ENCODE measurements around the gene CLN3.
"Not testable (repeated sequence)": the region's sequence is repeated elsewhere in the genome, so short reads cannot be mapped to it uniquely, and the experiment has no call there.

CLN3 gene

DNA sequence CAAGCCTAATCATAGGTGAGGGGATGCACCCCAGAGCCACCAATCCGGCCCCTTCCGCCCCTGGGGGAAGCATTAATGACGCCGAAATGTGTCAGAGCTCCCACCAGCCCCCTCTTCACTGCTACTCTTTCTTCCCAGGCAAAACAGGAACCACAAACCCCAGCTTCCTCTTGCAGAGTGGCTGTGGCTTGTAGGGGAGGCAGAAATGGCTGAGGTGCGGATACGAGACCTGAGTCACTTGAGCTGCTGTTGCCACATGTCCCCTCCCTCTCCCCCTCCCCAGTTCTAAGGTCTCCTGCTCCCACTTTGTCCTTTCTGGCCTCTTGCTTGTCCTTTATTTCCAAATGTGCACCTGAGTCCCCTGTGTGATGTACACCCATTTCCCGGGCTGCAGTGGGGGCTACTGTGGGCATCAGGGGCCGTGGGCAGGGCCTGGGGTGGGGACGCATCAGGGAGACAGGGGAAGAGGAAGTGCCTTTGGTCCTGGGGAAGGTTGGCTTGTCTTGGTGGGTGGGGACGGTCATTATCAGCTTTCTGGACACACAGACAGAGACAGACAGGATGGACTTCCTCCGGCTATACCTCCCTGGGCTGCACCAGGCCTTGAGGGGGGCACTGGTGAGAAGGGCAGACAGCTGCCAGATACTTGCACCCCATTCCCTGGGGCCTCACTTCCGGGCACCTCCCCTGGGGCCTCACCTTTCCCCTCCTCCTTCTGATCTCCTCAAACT, 2.4 kb upstream of the CLN3 start, which contains the start of gene APOBR:
TSS of gene APOBR (plus strand) at position 523 of the 731 bp plus-strand sequence. CDS start at position 562, 39 bp downstream.
- no peak for DNase-seq

DNA sequence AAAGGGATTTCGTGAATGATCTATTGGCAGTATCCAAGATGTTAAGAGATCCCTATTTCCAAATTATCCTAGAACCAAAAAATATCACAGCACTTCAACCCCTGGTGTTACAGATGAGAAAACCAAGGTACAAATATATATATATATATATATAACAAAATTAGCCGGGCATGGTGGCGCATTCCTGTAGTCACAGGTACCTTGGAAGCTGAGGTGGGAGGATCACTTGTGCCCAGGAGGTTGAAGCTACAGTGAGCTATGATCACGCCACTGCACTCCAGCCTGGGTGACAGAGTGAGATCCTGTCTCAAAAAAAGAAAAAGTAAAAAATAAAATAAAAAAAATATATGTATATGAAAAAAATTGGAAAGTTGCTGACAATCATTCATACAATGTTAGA, 637 bp upstream of the CLN3 start:
- DNase-seq = no peak

- DNase-seq = peak; percentile 33
Observed at GRCh38 chr16:28491230-28491969, 474 bp downstream of the CLN3 start.

DNA sequence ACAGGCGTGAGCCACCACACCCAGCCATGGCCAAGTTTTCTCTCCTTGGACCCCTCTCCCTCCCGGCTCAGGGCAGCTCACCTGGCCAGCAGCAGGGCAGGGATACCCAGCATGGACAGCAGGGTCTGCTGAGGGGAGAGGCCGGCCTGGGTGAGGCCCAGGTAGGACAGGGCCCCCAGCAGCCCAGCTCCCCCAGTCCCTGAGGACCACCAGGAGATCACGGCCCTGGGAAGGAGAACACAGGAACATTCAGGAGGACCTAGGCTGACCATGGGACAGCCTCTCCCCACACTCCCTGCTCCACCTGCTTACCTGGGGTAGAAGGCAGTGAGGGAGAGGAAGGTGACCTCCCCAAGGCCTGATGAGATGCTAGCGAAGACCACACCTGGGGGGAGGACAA, 5.6 kb downstream of the CLN3 start:
- no peak for DNase-seq

GRCh38 chr16:28483361-28483760, 8.5 kb downstream of the CLN3 start:
- not testable (repeated sequence) for DNase-seq

- no peak for DNase-seq
Observed at GRCh38 chr16:28482026-28482425, 9.8 kb downstream of the CLN3 start.

- no peak for DNase-seq
Observed at GRCh38 chr16:28478506-28479180, 13.2 kb downstream of the CLN3 start.

DNA sequence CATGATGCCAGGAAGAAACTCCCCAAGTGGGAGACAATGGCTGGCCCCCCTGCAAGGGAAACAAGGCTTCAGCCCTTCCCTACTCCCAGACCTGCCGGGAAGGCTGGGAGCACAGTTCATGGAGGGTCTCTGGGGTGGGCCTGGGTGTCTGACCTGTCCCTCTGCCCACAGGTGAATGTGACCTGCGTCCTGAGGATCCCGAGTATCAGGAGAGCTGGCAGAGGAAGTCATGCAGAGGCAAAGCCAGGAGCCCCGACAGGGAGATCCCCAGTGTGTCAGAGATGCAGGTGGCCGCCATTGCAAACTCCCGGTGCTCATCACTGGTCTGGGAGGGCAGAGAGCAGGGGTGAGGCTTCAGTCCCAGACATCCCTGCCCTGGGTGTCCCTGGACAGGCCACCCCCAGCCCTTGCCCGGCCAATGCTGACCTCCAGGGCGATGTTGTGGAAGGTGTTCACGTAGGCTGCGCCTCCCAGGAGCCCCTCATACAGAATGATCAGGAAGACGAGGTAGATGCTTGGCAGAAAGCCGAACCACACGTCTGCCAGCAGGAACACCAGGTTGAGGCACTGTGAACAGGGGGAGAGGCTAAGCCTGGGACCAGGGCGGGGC, 14.5 kb downstream of the CLN3 start:
- DNase-seq = no peak

- no peak for DNase-seq
Observed at GRCh38 chr16:28475221-28475620, 16.7 kb downstream of the CLN3 start.

GRCh38 chr16:28473714-28474265, 18.1 kb downstream of the CLN3 start:
- DNase-seq = no peak

DNA sequence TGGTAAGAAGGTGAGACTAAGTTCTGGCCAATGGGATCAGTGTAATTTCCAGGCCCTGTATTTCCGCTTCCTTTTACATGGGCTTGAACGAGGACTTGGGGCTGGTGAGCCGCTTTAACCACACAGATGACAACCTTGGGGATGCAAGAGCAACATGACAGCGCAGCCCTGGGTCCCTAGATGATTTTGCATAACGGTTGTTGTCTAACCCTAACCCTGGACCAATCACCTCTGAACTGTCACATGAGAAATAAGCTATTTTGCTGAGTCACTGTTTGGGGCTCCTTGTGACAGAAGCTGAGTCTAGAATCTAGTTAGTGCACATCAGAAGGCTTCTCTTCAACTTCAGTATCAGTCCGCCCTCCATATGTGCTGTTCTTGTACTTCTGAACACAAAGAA, 44.8 kb downstream of the CLN3 start:
- DNase-seq = not testable (repeated sequence)

GRCh38 chr16:28446388-28446787, 45.5 kb downstream of the CLN3 start:
- not testable (repeated sequence) for DNase-seq

- DNase-seq = not testable (repeated sequence)
Observed at GRCh38 chr16:28443943-28444342, 47.9 kb downstream of the CLN3 start.

- not testable (repeated sequence) for DNase-seq
Observed at GRCh38 chr16:28438899-28439298, 53.0 kb downstream of the CLN3 start.

DNA sequence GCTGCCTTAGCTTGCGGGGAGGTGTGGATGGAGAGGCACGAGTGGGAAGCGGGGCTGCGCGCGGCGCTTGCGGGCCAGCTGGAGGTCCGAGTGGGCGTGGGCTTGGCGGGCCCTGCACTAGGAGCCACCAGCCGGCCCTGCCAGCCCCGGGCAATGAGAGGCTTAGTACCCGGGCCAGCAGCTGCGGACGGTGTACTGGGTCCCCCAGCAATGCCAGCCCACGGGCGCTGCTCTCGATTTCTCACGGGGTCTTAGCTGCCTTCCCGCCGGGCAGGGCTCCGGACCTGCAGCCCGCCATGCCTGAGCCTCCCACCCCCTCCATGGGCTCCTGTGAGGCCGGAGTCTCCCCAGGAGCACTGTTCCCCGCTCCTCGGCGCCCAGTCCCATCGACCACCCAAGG, 56.5 kb downstream of the CLN3 start:
- not testable (repeated sequence) for DNase-seq

Data from midbrain (tissue), 1 donor.